ENCODE results near the gene SPEM1. TPM values are rescaled to one million over a fixed set of nuclear protein-coding genes. Genes with fewer than 3 reads are reported as not detected.
"Not testable (repeated sequence)": the region's sequence is repeated elsewhere in the genome, so short reads cannot be mapped to it uniquely, and the experiment has no call there.

Gene SPEM1
- total RNA-seq, 4 donors from 2014 or later = not detected

- DNase-seq (ENCODE audit: extremely low spot score) = no peak
- TF ChIP-seq EP300 (IDR thresholded peaks at IDR 0.05) = no peak
- TF ChIP-seq POLR2A (IDR thresholded peaks at IDR 0.05; ENCODE audit: low read depth) = no peak
- no peak for TF ChIP-seq CTCF (IDR thresholded peaks at IDR 0.05)
- no peak for TF ChIP-seq POLR2AphosphoS5 (IDR thresholded peaks at IDR 0.05)
- Histone ChIP-seq H3K9me3 (no peaks in the 10 kb centered on the region), H3K4me1 (peaks cover 50 to 78% (median 74%) of the 10 kb centered on the region in 4 donors), H3K27ac (replicated peaks in 1 of 4) (peak overlapping the region in 1 of 4 donors; percentile 71), H3K27me3 (no peaks in the 10 kb centered on the region), H3K36me3 (peaks cover 14 to 45% (median 34%) of the 10 kb centered on the region in 4 donors), H3K4me3 (no peak overlapping the region)
- intact Hi-C loops (cut with DNase I) = no loop called here
- WGBS = 95% methylated on average over 10 of the region's 11 CpGs
These were observed 48.2 kb downstream of the SPEM1 start for GRCh38 chr17:7468290-7468689.

GRCh38 chr17:7468804-7469389 is 48.8 kb downstream of the SPEM1 start:
- intact Hi-C loops (cut with DNase I) = no loop called here
- no peaks in the 10 kb centered on the region for H3K9me3 ChIP-seq
- H3K27me3 ChIP-seq = no peaks in the 10 kb centered on the region
- peak overlapping the region in 1 of 4 donors; percentile 7 for H3K27ac ChIP-seq (replicated peaks in 1 of 4)
- DNase-seq (ENCODE audit: extremely low spot score) = no peak
- TF ChIP-seq POLR2A (IDR thresholded peaks at IDR 0.05; ENCODE audit: low read depth) = no peak
- no peak for TF ChIP-seq EP300 (IDR thresholded peaks at IDR 0.05)
- no peak for TF ChIP-seq CTCF (IDR thresholded peaks at IDR 0.05)
- no peak for TF ChIP-seq POLR2AphosphoS5 (IDR thresholded peaks at IDR 0.05)
- peaks cover 8 to 39% (median 28%) of the 10 kb centered on the region in 4 donors for H3K36me3 ChIP-seq
- WGBS = 79% methylated on average over 12 of the region's 12 CpGs
- H3K4me3 ChIP-seq = no peak overlapping the region
- peaks cover 50 to 85% (median 79%) of the 10 kb centered on the region in 4 donors for H3K4me1 ChIP-seq

GRCh38 chr17:7469843-7470242 is 49.7 kb downstream of the SPEM1 start:
- intact Hi-C loops (cut with DNase I); H3K9me3 ChIP-seq; H3K4me3 ChIP-seq; H3K27me3 ChIP-seq; DNase-seq (ENCODE audit: extremely low spot score); H3K27ac ChIP-seq (replicated peaks in 1 of 4): not testable (repeated sequence)
- 94% methylated on average over 12 of the region's 12 CpGs for WGBS
- peaks cover 8 to 31% (median 19%) of the 10 kb centered on the region in 4 donors for H3K36me3 ChIP-seq
- peaks cover 58 to 94% (median 87%) of the 10 kb centered on the region in 4 donors for H3K4me1 ChIP-seq

- 82% methylated on average over 8 of the region's 8 CpGs for WGBS
- peak overlapping the region in 1 of 4 donors; percentile 20 for H3K27ac ChIP-seq (replicated peaks in 1 of 4)
- H3K27me3 ChIP-seq; intact Hi-C loops (cut with DNase I); H3K4me3 ChIP-seq; H3K9me3 ChIP-seq; DNase-seq (ENCODE audit: extremely low spot score): not testable (repeated sequence)
- H3K36me3 ChIP-seq = peaks cover 5 to 27% (median 13%) of the 10 kb centered on the region in 4 donors
- H3K4me1 ChIP-seq = peaks cover 65 to 99% (median 93%) of the 10 kb centered on the region in 4 donors
These were observed 50.4 kb downstream of the SPEM1 start for GRCh38 chr17:7470457-7470973.

Other genes with a start within 250 kb of the SPEM1 start
- 1 to 10 TPM in 1 of 4 donors, under 1 TPM in 1, not detected in 2; 0.52 to 2.5 TPM for gene ASGR1, start 241.0 kb upstream of the SPEM1 start, total RNA-seq
- 10 to 100 TPM; 12.3 to 21.4 (median 16.5) TPM for gene DLG4, start 200.5 kb upstream of the SPEM1 start, total RNA-seq
- gene ACADVL, start 200.4 kb upstream of the SPEM1 start, total RNA-seq = 100 to 1,000 TPM; 250 to 662 (median 544) TPM
- 10 to 100 TPM; 34.5 to 55.5 (median 43.7) TPM for gene DVL2, start 185.8 kb upstream of the SPEM1 start, total RNA-seq
- gene PHF23, start 180.9 kb upstream of the SPEM1 start, total RNA-seq = 10 to 100 TPM; 21.6 to 38.1 (median 24.8) TPM
- 100 to 1,000 TPM; 360 to 524 (median 408) TPM for gene GABARAP, start 177.9 kb upstream of the SPEM1 start, total RNA-seq
- 10 to 100 TPM; 41.5 to 66.5 (median 46.6) TPM for gene CTDNEP1, start 168.6 kb upstream of the SPEM1 start, total RNA-seq
- gene ELP5, start 168.1 kb upstream of the SPEM1 start, total RNA-seq = 10 to 100 TPM; 24.9 to 33.3 (median 27.8) TPM
- gene CLDN7, start 157.8 kb upstream of the SPEM1 start, total RNA-seq = 1 to 10 TPM; 1.7 to 3.4 (median 2.1) TPM
- 100 to 1,000 TPM; 144 to 197 (median 157) TPM for gene SLC2A4, start 138.6 kb upstream of the SPEM1 start, total RNA-seq
- 1 to 10 TPM; 3.6 to 8.7 (median 4.4) TPM for gene YBX2, start 125.7 kb upstream of the SPEM1 start, total RNA-seq
- 100 to 1,000 TPM; 145 to 214 (median 204) TPM for gene EIF5A, start 112.7 kb upstream of the SPEM1 start, total RNA-seq
- 100 to 1,000 TPM in 1 of 4 donors, 10 to 100 TPM in 3; 89.6 to 112 (median 90.2) TPM for gene GPS2, start 105.0 kb upstream of the SPEM1 start, total RNA-seq
- 10 to 100 TPM; 13.9 to 27.0 (median 20.6) TPM for gene NEURL4, start 91.0 kb upstream of the SPEM1 start, total RNA-seq
- gene ACAP1, start 83.8 kb upstream of the SPEM1 start, total RNA-seq = 10 to 100 TPM in 1 of 4 donors, 1 to 10 TPM in 3; 2.1 to 11.4 (median 4.6) TPM
- gene KCTD11, start 68.2 kb upstream of the SPEM1 start, total RNA-seq = 10 to 100 TPM in 2 of 4 donors, 1 to 10 TPM in 2; 9.1 to 18.2 (median 13.3) TPM
- under 1 TPM in 1 of 4 donors, not detected in 3; 0.42 TPM for gene TMEM95, start 65.2 kb upstream of the SPEM1 start, total RNA-seq
- gene TNK1, start 39.2 kb upstream of the SPEM1 start, total RNA-seq = 1 to 10 TPM; 2.9 to 7.5 (median 5.6) TPM
- 10 to 100 TPM; 17.7 to 39.9 (median 24.3) TPM for gene PLSCR3, start 25.8 kb upstream of the SPEM1 start, total RNA-seq
- gene TMEM256, start 16.2 kb upstream of the SPEM1 start, total RNA-seq = 100 to 1,000 TPM in 1 of 4 donors, 10 to 100 TPM in 3; 59.6 to 121 (median 74.7) TPM
- gene NLGN2, start 12.5 kb upstream of the SPEM1 start, total RNA-seq = 10 to 100 TPM; 12.0 to 30.2 (median 19.0) TPM
- gene SPEM2, start 5.3 kb downstream of the SPEM1 start, total RNA-seq = not detected
- not detected for gene SPEM3, start 8.5 kb downstream of the SPEM1 start, total RNA-seq
- gene TMEM102, start 15.1 kb downstream of the SPEM1 start, total RNA-seq = 1 to 10 TPM; 1.2 to 6.1 (median 3.5) TPM
- 1 to 10 TPM in 2 of 4 donors, under 1 TPM in 1, not detected in 1; 0.50 to 1.9 (median 1.3) TPM for gene FGF11, start 19.2 kb downstream of the SPEM1 start, total RNA-seq
- 10 to 100 TPM in 1 of 4 donors, 1 to 10 TPM in 3; 5.0 to 12.8 (median 8.1) TPM for gene CHRNB1, start 24.7 kb downstream of the SPEM1 start, total RNA-seq
- 100 to 1,000 TPM in 2 of 4 donors, 10 to 100 TPM in 2; 57.5 to 113 (median 87.7) TPM for gene ZBTB4, start 59.3 kb downstream of the SPEM1 start, total RNA-seq
- not detected for gene SLC35G6, start 61.1 kb downstream of the SPEM1 start, total RNA-seq
- gene POLR2A, start 64.0 kb downstream of the SPEM1 start, total RNA-seq = 10 to 100 TPM; 29.5 to 66.4 (median 46.9) TPM
- 100 to 1,000 TPM; 102 to 136 (median 122) TPM for gene TNFSF12, start 128.7 kb downstream of the SPEM1 start, total RNA-seq
- gene TNFSF13, start 138.4 kb downstream of the SPEM1 start, total RNA-seq = 10 to 100 TPM; 13.4 to 25.8 (median 22.4) TPM
- 10 to 100 TPM; 54.0 to 79.1 (median 72.4) TPM for gene SENP3, start 141.6 kb downstream of the SPEM1 start, total RNA-seq
- 10 to 100 TPM; 34.5 to 70.7 (median 44.7) TPM for gene CD68, start 159.3 kb downstream of the SPEM1 start, total RNA-seq
- 10 to 100 TPM; 26.0 to 50.4 (median 31.5) TPM for gene MPDU1, start 163.5 kb downstream of the SPEM1 start, total RNA-seq
- 10 to 100 TPM in 2 of 4 donors, 1 to 10 TPM in 2; 2.9 to 14.6 (median 10.9) TPM for gene SOX15, start 169.8 kb downstream of the SPEM1 start, total RNA-seq
- gene FXR2, start 194.6 kb downstream of the SPEM1 start, total RNA-seq = 10 to 100 TPM; 38.2 to 65.8 (median 50.2) TPM
- 10 to 100 TPM; 54.0 to 71.4 (median 64.2) TPM for gene SAT2, start 207.5 kb downstream of the SPEM1 start, total RNA-seq
- gene SHBG, start 209.8 kb downstream of the SPEM1 start, total RNA-seq = under 1 TPM in 1 of 4 donors, not detected in 3; 0.83 TPM
- gene ATP1B2, start 230.6 kb downstream of the SPEM1 start, total RNA-seq = 1 to 10 TPM; 1.6 to 2.9 (median 2.2) TPM